ENCODE measurements around the gene SPTB.
A peak's percentile ranks its signal among the peaks of the same experiment; 100 is the strongest.

SPTB gene

GRCh38 chr14:64906022-64906421 lies 26.3 kb upstream of the SPTB start:
- Histone ChIP-seq H3K4ac (ENCODE audit: low read depth in 1 of 2, low read length in 2 of 2) (no peak overlapping the region), H4K91ac (ENCODE audit: low read length) (no peak overlapping the region), H2AFZ (ENCODE audit: low read depth, low read length) (no peak overlapping the region), H3K27me3 (ENCODE audit: control insufficient read depth in 1 of 2, insufficient read depth in 1 of 2, low read length in 2 of 2) (peaks cover 12 to 51% of the 10 kb centered on the region in 2 experiments), H3K27ac (ENCODE audit: low read length, poor library complexity, severe bottlenecking) (no peak overlapping the region), H3K4me2 (ENCODE audit: low read length, poor library complexity, severe bottlenecking) (no peak overlapping the region), H2AK5ac (ENCODE audit: low read length, severe bottlenecking) (no peak overlapping the region), H3K23ac (ENCODE audit: low read length in 2 of 2) (no peak overlapping the region), H3K4me3 (ENCODE audit: insufficient read depth in 1 of 2, low read depth in 1 of 2, low read length in 2 of 2) (no peak overlapping the region), H2BK15ac (ENCODE audit: low read depth, poor library complexity, severe bottlenecking) (no peak overlapping the region), H3K18ac (ENCODE audit: low read depth in 1 of 2, low read length in 2 of 2) (no peak overlapping the region), H2BK120ac (ENCODE audit: low read depth, low read length) (no peak overlapping the region), H3K14ac (ENCODE audit: low read length in 2 of 2) (no peak overlapping the region), H3K4me1 (ENCODE audit: control insufficient read depth, insufficient read depth, low read depth, low read length) (no peaks in the 10 kb centered on the region), H2BK5ac (ENCODE audit: low read depth, low read length, poor library complexity, severe bottlenecking) (no peak overlapping the region), H4K8ac (ENCODE audit: low read length) (no peak overlapping the region), H3K9me3 (ENCODE audit: control insufficient read depth, low read length) (no peaks in the 10 kb centered on the region), H3K79me1 (replicated peaks; ENCODE audit: low read length, poor library complexity, severe bottlenecking) (no peaks in the 10 kb centered on the region), H3K9ac (ENCODE audit: low read length) (no peak overlapping the region), H3K36me3 (ENCODE audit: control insufficient read depth in 1 of 2, insufficient read depth in 2 of 2, low read depth in 1 of 2, low read length in 2 of 2) (no peaks in the 10 kb centered on the region), H2BK12ac (ENCODE audit: low read length in 2 of 2) (no peak overlapping the region)
- DNase-seq = no peak
- WGBS = 83% methylated on average over 6 of the region's 6 CpGs

GRCh38 chr14:64899958-64900357 lies 20.3 kb upstream of the SPTB start:
- no peak overlapping the region for H3K23ac ChIP-seq (ENCODE audit: low read length in 2 of 2)
- no peak overlapping the region for H3K14ac ChIP-seq (ENCODE audit: low read length in 2 of 2)
- no peak overlapping the region for H3K27ac ChIP-seq (ENCODE audit: low read length, poor library complexity, severe bottlenecking)
- H3K27me3 ChIP-seq (ENCODE audit: control insufficient read depth in 1 of 2, insufficient read depth in 1 of 2, low read length in 2 of 2) = peaks cover 14 to 53% of the 10 kb centered on the region in 2 experiments
- no peak overlapping the region for H2BK15ac ChIP-seq (ENCODE audit: low read depth, poor library complexity, severe bottlenecking)
- no peak overlapping the region for H3K18ac ChIP-seq (ENCODE audit: low read depth in 1 of 2, low read length in 2 of 2)
- H3K36me3 ChIP-seq (ENCODE audit: control insufficient read depth in 1 of 2, insufficient read depth in 2 of 2, low read depth in 1 of 2, low read length in 2 of 2) = no peaks in the 10 kb centered on the region
- no peaks in the 10 kb centered on the region for H3K79me1 ChIP-seq (replicated peaks; ENCODE audit: low read length, poor library complexity, severe bottlenecking)
- H3K9me3 ChIP-seq (ENCODE audit: control insufficient read depth, low read length) = no peaks in the 10 kb centered on the region
- H3K4me1 ChIP-seq (ENCODE audit: control insufficient read depth, insufficient read depth, low read depth, low read length) = no peaks in the 10 kb centered on the region
- H4K8ac ChIP-seq (ENCODE audit: low read length) = no peak overlapping the region
- no peak overlapping the region for H2AFZ ChIP-seq (ENCODE audit: low read depth, low read length)
- no peak overlapping the region for H2AK5ac ChIP-seq (ENCODE audit: low read length, severe bottlenecking)
- no peak overlapping the region for H3K9ac ChIP-seq (ENCODE audit: low read length)
- no peak overlapping the region for H2BK5ac ChIP-seq (ENCODE audit: low read depth, low read length, poor library complexity, severe bottlenecking)
- H3K4me3 ChIP-seq (ENCODE audit: insufficient read depth in 1 of 2, low read depth in 1 of 2, low read length in 2 of 2) = no peak overlapping the region
- no peak overlapping the region for H4K91ac ChIP-seq (ENCODE audit: low read length)
- DNase-seq = peak; percentile 23
- no peak overlapping the region for H2BK120ac ChIP-seq (ENCODE audit: low read depth, low read length)
- WGBS = no CpG with 5 or more reads among the region's 1 CpG
- H3K4me2 ChIP-seq (ENCODE audit: low read length, poor library complexity, severe bottlenecking) = no peak overlapping the region
- H2BK12ac ChIP-seq (ENCODE audit: low read length in 2 of 2) = no peak overlapping the region
- no peak overlapping the region for H3K4ac ChIP-seq (ENCODE audit: low read depth in 1 of 2, low read length in 2 of 2)

GRCh38 chr14:64891839-64892375 lies 12.2 kb upstream of the SPTB start:
- H3K27ac ChIP-seq (ENCODE audit: low read length, poor library complexity, severe bottlenecking) = no peak overlapping the region
- H3K4ac ChIP-seq (ENCODE audit: low read depth in 1 of 2, low read length in 2 of 2) = no peak overlapping the region
- no peak overlapping the region for H3K4me3 ChIP-seq (ENCODE audit: insufficient read depth in 1 of 2, low read depth in 1 of 2, low read length in 2 of 2)
- H3K79me1 ChIP-seq (replicated peaks; ENCODE audit: low read length, poor library complexity, severe bottlenecking) = no peaks in the 10 kb centered on the region
- no peak overlapping the region for H2BK15ac ChIP-seq (ENCODE audit: low read depth, poor library complexity, severe bottlenecking)
- no peaks in the 10 kb centered on the region for H3K9me3 ChIP-seq (ENCODE audit: control insufficient read depth, low read length)
- peaks cover 4 to 34% of the 10 kb centered on the region in 2 experiments for H3K27me3 ChIP-seq (ENCODE audit: control insufficient read depth in 1 of 2, insufficient read depth in 1 of 2, low read length in 2 of 2)
- H2BK120ac ChIP-seq (ENCODE audit: low read depth, low read length) = no peak overlapping the region
- no peaks in the 10 kb centered on the region for H3K36me3 ChIP-seq (ENCODE audit: control insufficient read depth in 1 of 2, insufficient read depth in 2 of 2, low read depth in 1 of 2, low read length in 2 of 2)
- 14% methylated on average over 1 of the region's 2 CpGs for WGBS
- no peak overlapping the region for H3K9ac ChIP-seq (ENCODE audit: low read length)
- H2AK5ac ChIP-seq (ENCODE audit: low read length, severe bottlenecking) = no peak overlapping the region
- no peak overlapping the region for H2AFZ ChIP-seq (ENCODE audit: low read depth, low read length)
- peak; percentile 74 for DNase-seq
- H3K23ac ChIP-seq (ENCODE audit: low read length in 2 of 2) = no peak overlapping the region
- H3K14ac ChIP-seq (ENCODE audit: low read length in 2 of 2) = no peak overlapping the region
- H2BK12ac ChIP-seq (ENCODE audit: low read length in 2 of 2) = no peak overlapping the region
- no peak overlapping the region for H3K18ac ChIP-seq (ENCODE audit: low read depth in 1 of 2, low read length in 2 of 2)
- no peak overlapping the region for H3K4me2 ChIP-seq (ENCODE audit: low read length, poor library complexity, severe bottlenecking)
- H2BK5ac ChIP-seq (ENCODE audit: low read depth, low read length, poor library complexity, severe bottlenecking) = no peak overlapping the region
- no peaks in the 10 kb centered on the region for H3K4me1 ChIP-seq (ENCODE audit: control insufficient read depth, insufficient read depth, low read depth, low read length)
- H4K8ac ChIP-seq (ENCODE audit: low read length) = no peak overlapping the region
- H4K91ac ChIP-seq (ENCODE audit: low read length) = no peak overlapping the region

- H4K91ac ChIP-seq (ENCODE audit: low read length) = no peak overlapping the region
- DNase-seq = no peak
- H2BK15ac ChIP-seq (ENCODE audit: low read depth, poor library complexity, severe bottlenecking) = no peak overlapping the region
- H3K9ac ChIP-seq (ENCODE audit: low read length) = no peak overlapping the region
- H4K8ac ChIP-seq (ENCODE audit: low read length) = no peak overlapping the region
- no peak overlapping the region for H2BK5ac ChIP-seq (ENCODE audit: low read depth, low read length, poor library complexity, severe bottlenecking)
- H3K27me3 ChIP-seq (ENCODE audit: control insufficient read depth in 1 of 2, insufficient read depth in 1 of 2, low read length in 2 of 2) = peaks cover 7 to 38% of the 10 kb centered on the region in 2 experiments
- no peak overlapping the region for H3K4ac ChIP-seq (ENCODE audit: low read depth in 1 of 2, low read length in 2 of 2)
- no peaks in the 10 kb centered on the region for H3K36me3 ChIP-seq (ENCODE audit: control insufficient read depth in 1 of 2, insufficient read depth in 2 of 2, low read depth in 1 of 2, low read length in 2 of 2)
- H2BK12ac ChIP-seq (ENCODE audit: low read length in 2 of 2) = no peak overlapping the region
- H3K79me1 ChIP-seq (replicated peaks; ENCODE audit: low read length, poor library complexity, severe bottlenecking) = no peaks in the 10 kb centered on the region
- H2BK120ac ChIP-seq (ENCODE audit: low read depth, low read length) = no peak overlapping the region
- no peak overlapping the region for H3K27ac ChIP-seq (ENCODE audit: low read length, poor library complexity, severe bottlenecking)
- no peaks in the 10 kb centered on the region for H3K4me1 ChIP-seq (ENCODE audit: control insufficient read depth, insufficient read depth, low read depth, low read length)
- H3K18ac ChIP-seq (ENCODE audit: low read depth in 1 of 2, low read length in 2 of 2) = no peak overlapping the region
- H3K9me3 ChIP-seq (ENCODE audit: control insufficient read depth, low read length) = no peaks in the 10 kb centered on the region
- H2AFZ ChIP-seq (ENCODE audit: low read depth, low read length) = no peak overlapping the region
- no peak overlapping the region for H3K14ac ChIP-seq (ENCODE audit: low read length in 2 of 2)
- H3K4me3 ChIP-seq (ENCODE audit: insufficient read depth in 1 of 2, low read depth in 1 of 2, low read length in 2 of 2) = no peak overlapping the region
- WGBS = 89% methylated on average over 3 of the region's 4 CpGs
- no peak overlapping the region for H3K4me2 ChIP-seq (ENCODE audit: low read length, poor library complexity, severe bottlenecking)
- H3K23ac ChIP-seq (ENCODE audit: low read length in 2 of 2) = no peak overlapping the region
- no peak overlapping the region for H2AK5ac ChIP-seq (ENCODE audit: low read length, severe bottlenecking)
These were observed 11.6 kb upstream of the SPTB start for GRCh38 chr14:64891173-64891838.
